SK-N-SH treated with all-trans-retinoic acid at 6 μM for 48 hours (cell line): Measurements from ENCODE around the gene PTGS1.

Experiments
- ATAC-seq: fragments of 200-7000 bp; cut with Tn5 transposase; 3 replicates; pipeline ENCODE4 v1.9.1; 2020; ENCODE audit warnings: mild to moderate bottlenecking, moderate library complexity
- ARNTL ChIP-seq: fragments of 450-650 bp; formaldehyde crosslinking; IDR thresholded peaks from 2 replicates; pipeline ENCODE4 v1.5.0; 2020; ENCODE audit warnings: low read depth, mild to moderate bottlenecking, moderate library complexity, borderline replicate concordance
- BACH2 ChIP-seq: fragments of 250-450 bp; sonication (Bioruptor Pico); IDR thresholded peaks from 2 replicates; pipeline ENCODE4 v1.9.0; 2021; ENCODE audit warnings: mild to moderate bottlenecking, borderline replicate concordance
- CREB5 ChIP-seq: fragments of 250-450 bp; sonication (Bioruptor Pico); IDR thresholded peaks from 2 replicates; pipeline ENCODE4 v1.5.1; 2020; ENCODE audit warnings: low read depth, mild to moderate bottlenecking, moderate library complexity
- CSDC2 ChIP-seq: fragments of 250-450 bp; sonication (Bioruptor Pico); IDR thresholded peaks from 2 replicates; pipeline ENCODE4 v1.5.0; 2020; ENCODE audit warnings: mild to moderate bottlenecking, moderate library complexity
- ESRRG ChIP-seq: fragments of 250-450 bp; sonication (Bioruptor Pico); IDR thresholded peaks from 2 replicates; pipeline ENCODE4 v1.6.1; 2021; ENCODE audit warnings: mild to moderate bottlenecking
- ISL1 ChIP-seq: fragments of 250-450 bp; sonication (Bioruptor Pico); IDR thresholded peaks from 2 replicates; pipeline ENCODE4 v2.1.2; 2022; ENCODE audit warnings: mild to moderate bottlenecking, moderate library complexity
- OSR1 ChIP-seq: fragments of 250-450 bp; sonication (Bioruptor Pico); IDR thresholded peaks from 2 replicates; pipeline ENCODE4 v1.8.0; 2022; ENCODE audit warnings: moderate library complexity, mild to moderate bottlenecking, inconsistent platforms
- POU6F1 ChIP-seq: fragments of 250-450 bp; sonication (Bioruptor Pico); IDR thresholded peaks from 2 replicates; pipeline ENCODE4 v1.8.0; 2021; ENCODE audit warnings: low read depth, mild to moderate bottlenecking, moderate library complexity, borderline replicate concordance
- PPARA ChIP-seq: fragments of 250-450 bp; sonication (Bioruptor Pico); IDR thresholded peaks from 2 replicates; pipeline ENCODE4 v1.5.0; 2020; ENCODE audit warnings: mild to moderate bottlenecking, borderline replicate concordance
- RARB ChIP-seq: fragments of 250-450 bp; sonication (Bioruptor Pico); IDR thresholded peaks from 2 replicates; pipeline ENCODE4 v1.8.0; 2021; ENCODE audit warnings: mild to moderate bottlenecking, moderate library complexity
- SNAI2 ChIP-seq: fragments of 250-450 bp; sonication (Bioruptor Pico); IDR thresholded peaks from 2 replicates; pipeline ENCODE4 v1.5.0; 2020; ENCODE audit warnings: mild to moderate bottlenecking, moderate library complexity
- TCF4 ChIP-seq: fragments of 250-450 bp; sonication (Bioruptor Pico); IDR thresholded peaks from 2 replicates; pipeline ENCODE4 v1.8.0; 2021; ENCODE audit warnings: mild to moderate bottlenecking, moderate library complexity, borderline replicate concordance
- TOX ChIP-seq: fragments of 250-450 bp; sonication (Bioruptor Pico); IDR thresholded peaks from 2 replicates; pipeline ENCODE4 v1.8.0; 2021; ENCODE audit warnings: mild to moderate bottlenecking, moderate library complexity, borderline replicate concordance
- TSHZ2 ChIP-seq: fragments of 250-450 bp; sonication (Bioruptor Pico); IDR thresholded peaks from 2 replicates; pipeline ENCODE4 v1.5.0; 2020; ENCODE audit warnings: mild to moderate bottlenecking, moderate library complexity
- ZC3H10 ChIP-seq: fragments of 250-450 bp; sonication (Bioruptor Pico); IDR thresholded peaks from 2 replicates; pipeline ENCODE4 v1.5.1; 2021; ENCODE audit warnings: mild to moderate bottlenecking, moderate library complexity
- ZNF565 ChIP-seq: fragments of 450-650 bp; formaldehyde crosslinking; conservative IDR thresholded peaks from 2 replicates; pipeline ENCODE4 v1.5.0; 2020; ENCODE audit warnings: low read depth, mild to moderate bottlenecking, moderate library complexity
- ZNF70 ChIP-seq: fragments of 450-650 bp; formaldehyde crosslinking; IDR thresholded peaks from 2 replicates; pipeline ENCODE4 v1.5.0; 2020; ENCODE audit warnings: mild to moderate bottlenecking, moderate library complexity
- TF ChIP-seq, protein P1 (sequence below): fragments of 250-450 bp; sonication (Bioruptor Pico); IDR thresholded peaks from 2 replicates; pipeline ENCODE4 v1.5.1; 2021; ENCODE audit warnings: mild to moderate bottlenecking, moderate library complexity
- TF ChIP-seq, protein P2 (sequence below): fragments of 250-450 bp; sonication (Bioruptor Pico); IDR thresholded peaks from 2 replicates; pipeline ENCODE4 v1.8.0; 2020; ENCODE audit warnings: mild to moderate bottlenecking, moderate library complexity, borderline replicate concordance

Gene PTGS1

DNA sequence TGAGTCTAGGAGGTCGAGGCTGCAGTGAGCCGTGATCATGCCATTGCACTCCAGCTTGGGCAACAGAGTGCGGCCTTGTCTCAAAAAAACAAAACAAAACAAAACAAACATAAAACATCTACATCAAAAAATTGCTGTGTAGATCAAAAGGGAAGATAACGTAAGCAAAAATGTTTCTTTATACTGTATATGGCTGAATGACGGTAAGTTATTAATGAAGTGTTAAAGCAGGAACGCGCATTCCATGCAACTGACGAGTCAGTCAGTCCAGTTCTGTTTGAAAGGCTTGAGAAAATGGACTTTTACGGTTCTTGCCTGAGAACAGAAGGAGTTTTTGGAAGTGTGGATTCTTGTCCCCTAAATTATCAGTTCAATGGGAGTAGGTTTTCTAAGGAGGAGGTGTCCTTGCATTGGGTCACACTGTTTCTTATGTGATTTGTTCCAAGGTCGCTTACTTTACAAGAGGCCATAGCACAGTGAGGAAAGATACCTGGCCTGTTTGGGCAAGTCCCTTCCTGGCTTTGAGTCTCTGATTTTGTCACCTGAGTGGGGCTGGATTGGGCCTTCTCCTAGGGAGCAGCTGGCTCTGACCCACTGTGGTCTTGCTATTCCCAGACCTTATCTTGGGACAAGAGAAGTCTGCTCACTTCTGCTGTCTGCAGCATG, 6.6 kb upstream of the PTGS1 start:
- ATAC-seq: no peak
- TF ChIP-seq CSDC2 (CRISPR knock-in tag): no peak
- no peak for TF ChIP-seq PPARA (CRISPR knock-in tag)
- no peak for TF ChIP-seq SNAI2 (CRISPR knock-in tag)
- no peak for TF ChIP-seq BACH2 (CRISPR knock-in tag)
- no peak for TF ChIP-seq CREB5 (CRISPR knock-in tag)
- TF ChIP-seq POU6F1 (CRISPR knock-in tag): no peak
- TF ChIP-seq, protein P1, sequence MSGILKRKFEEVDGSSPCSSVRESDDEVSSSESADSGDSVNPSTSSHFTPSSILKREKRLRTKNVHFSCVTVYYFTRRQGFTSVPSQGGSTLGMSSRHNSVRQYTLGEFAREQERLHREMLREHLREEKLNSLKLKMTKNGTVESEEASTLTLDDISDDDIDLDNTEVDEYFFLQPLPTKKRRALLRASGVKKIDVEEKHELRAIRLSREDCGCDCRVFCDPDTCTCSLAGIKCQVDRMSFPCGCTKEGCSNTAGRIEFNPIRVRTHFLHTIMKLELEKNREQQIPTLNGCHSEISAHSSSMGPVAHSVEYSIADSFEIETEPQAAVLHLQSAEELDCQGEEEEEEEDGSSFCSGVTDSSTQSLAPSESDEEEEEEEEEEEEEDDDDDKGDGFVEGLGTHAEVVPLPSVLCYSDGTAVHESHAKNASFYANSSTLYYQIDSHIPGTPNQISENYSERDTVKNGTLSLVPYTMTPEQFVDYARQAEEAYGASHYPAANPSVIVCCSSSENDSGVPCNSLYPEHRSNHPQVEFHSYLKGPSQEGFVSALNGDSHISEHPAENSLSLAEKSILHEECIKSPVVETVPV: no peak
- no peak for TF ChIP-seq ESRRG
- TF ChIP-seq ZC3H10 (CRISPR knock-in tag): no peak
- TF ChIP-seq, protein P2, sequence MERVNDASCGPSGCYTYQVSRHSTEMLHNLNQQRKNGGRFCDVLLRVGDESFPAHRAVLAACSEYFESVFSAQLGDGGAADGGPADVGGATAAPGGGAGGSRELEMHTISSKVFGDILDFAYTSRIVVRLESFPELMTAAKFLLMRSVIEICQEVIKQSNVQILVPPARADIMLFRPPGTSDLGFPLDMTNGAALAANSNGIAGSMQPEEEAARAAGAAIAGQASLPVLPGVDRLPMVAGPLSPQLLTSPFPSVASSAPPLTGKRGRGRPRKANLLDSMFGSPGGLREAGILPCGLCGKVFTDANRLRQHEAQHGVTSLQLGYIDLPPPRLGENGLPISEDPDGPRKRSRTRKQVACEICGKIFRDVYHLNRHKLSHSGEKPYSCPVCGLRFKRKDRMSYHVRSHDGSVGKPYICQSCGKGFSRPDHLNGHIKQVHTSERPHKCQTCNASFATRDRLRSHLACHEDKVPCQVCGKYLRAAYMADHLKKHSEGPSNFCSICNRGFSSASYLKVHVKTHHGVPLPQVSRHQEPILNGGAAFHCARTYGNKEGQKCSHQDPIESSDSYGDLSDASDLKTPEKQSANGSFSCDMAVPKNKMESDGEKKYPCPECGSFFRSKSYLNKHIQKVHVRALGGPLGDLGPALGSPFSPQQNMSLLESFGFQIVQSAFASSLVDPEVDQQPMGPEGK: no peak
- no peak for TF ChIP-seq ARNTL
- no peak for TF ChIP-seq ISL1
- no peak for TF ChIP-seq TSHZ2 (CRISPR knock-in tag)
- TF ChIP-seq ZNF70: no peak
- TF ChIP-seq ZNF565 (CRISPR knock-in tag): no peak

DNA sequence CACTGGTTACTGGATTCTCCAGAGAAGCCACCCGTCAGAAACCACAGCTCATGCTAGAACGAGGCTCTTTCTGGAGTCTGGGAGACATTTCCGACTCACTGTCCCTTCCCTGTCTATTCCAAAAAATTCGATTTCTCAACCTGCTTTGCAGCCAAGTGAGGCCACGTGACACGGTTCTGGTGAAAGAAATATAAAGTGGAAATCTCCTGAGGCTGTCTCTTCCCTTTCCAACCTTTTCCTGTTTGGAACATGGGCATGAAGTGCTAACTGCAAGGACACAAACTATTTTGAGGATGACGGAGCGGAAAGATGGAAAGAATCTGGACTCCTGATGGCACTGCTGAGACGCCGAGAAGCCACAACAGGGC, 6.1 kb upstream of the PTGS1 start:
- TF ChIP-seq TOX (CRISPR knock-in tag) (no peak), CSDC2 (CRISPR knock-in tag) (no peak), TCF4 (CRISPR knock-in tag) (no peak), CREB5 (CRISPR knock-in tag) (no peak), ARNTL (no peak), OSR1 (CRISPR knock-in tag) (no peak)
- no peak for ATAC-seq

DNA sequence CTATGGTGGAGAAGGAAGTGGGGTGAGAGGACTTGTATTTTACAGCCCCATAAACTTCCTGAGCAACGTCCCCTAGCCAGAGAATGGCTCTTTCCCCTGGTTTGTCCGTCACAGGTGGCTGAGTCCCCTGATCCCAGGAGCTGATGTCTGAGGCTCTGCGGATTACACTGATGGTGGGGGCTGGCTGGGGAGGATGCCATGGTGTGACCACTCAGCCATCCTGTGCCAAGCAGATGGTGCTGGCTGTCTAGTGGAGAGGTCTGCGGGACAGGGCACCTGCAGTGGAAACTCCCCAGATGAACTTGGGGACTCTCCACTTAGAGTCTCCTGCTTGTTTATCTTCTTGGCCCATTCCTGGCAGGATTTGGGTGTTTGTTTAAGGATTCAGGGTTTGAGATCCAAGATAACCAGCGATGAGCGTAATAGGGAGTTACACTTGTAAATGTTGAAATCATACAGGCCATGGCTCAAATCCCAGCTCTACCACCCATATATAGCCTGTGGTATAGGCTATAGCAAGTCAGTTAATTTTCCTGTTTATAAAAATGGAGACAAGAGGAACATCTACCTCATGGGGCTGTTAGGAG, 4.7 kb upstream of the PTGS1 start:
- ATAC-seq: no peak
- TF ChIP-seq SNAI2 (CRISPR knock-in tag) (no peak), OSR1 (CRISPR knock-in tag) (no peak), ZNF565 (CRISPR knock-in tag) (no peak), BACH2 (CRISPR knock-in tag) (no peak), TSHZ2 (CRISPR knock-in tag) (no peak), RARB (no peak), POU6F1 (CRISPR knock-in tag) (no peak), CSDC2 (CRISPR knock-in tag) (no peak), TCF4 (CRISPR knock-in tag) (no peak)
